ES-I3 (cell line): ENCODE data around the gene PLPP7.
"Not testable (repeated sequence)": the region's sequence is repeated elsewhere in the genome, so short reads cannot be mapped to it uniquely, and the experiment has no call there.

Experiments used
- H3K36me3 ChIP-seq: 2 replicates; pipeline ENCODE4 v1.6.1; 2013; ENCODE audit warnings: mild to moderate bottlenecking, low read length, control low read depth, moderate library complexity; ENCODE audit not compliant: insufficient read depth
- H3K4me1 ChIP-seq: 2 replicates; pipeline ENCODE4 v1.6.1; 2013; ENCODE audit warnings: mild to moderate bottlenecking, control low read depth, low read length; ENCODE audit not compliant: insufficient read depth
- H3K9ac ChIP-seq: 2 replicates; pipeline ENCODE4 v1.6.1; 2013; ENCODE audit warnings: low read depth, mild to moderate bottlenecking, low read length, moderate library complexity
- H3K9me3 ChIP-seq: 2 replicates; pipeline ENCODE4 v1.6.1; 2013; ENCODE audit warnings: mild to moderate bottlenecking, low read length, moderate library complexity; ENCODE audit not compliant: control insufficient read depth, insufficient read depth

PLPP7 gene

GRCh38 chr9:131259916-131260597 is 29.5 kb upstream of the PLPP7 start:
- H3K36me3 ChIP-seq, result no peaks in the 10 kb centered on the region
- no peak overlapping the region for H3K9ac ChIP-seq
- H3K4me1 ChIP-seq, result peaks cover 11% of the 10 kb centered on the region; the same call in 1 of the 2 replicates

GRCh38 chr9:131260751-131261452 is 28.6 kb upstream of the PLPP7 start:
- Histone ChIP-seq H3K4me1 (peaks cover 9% of the 10 kb centered on the region; the same call in 1 of the 2 replicates), H3K36me3 (no peaks in the 10 kb centered on the region), H3K9ac (no peak overlapping the region), H3K9me3 (no peaks in the 10 kb centered on the region)

More at GRCh38 chr9:131259916-131260597, 29.5 kb upstream of the PLPP7 start:
- no peaks in the 10 kb centered on the region for H3K9me3 ChIP-seq

- H3K9me3 ChIP-seq, result no peaks in the 10 kb centered on the region
- H3K36me3 ChIP-seq, result no peaks in the 10 kb centered on the region
- no peak overlapping the region for H3K9ac ChIP-seq
- no peaks in the 10 kb centered on the region for H3K4me1 ChIP-seq
Measured at GRCh38 chr9:131262327-131263032, 27.0 kb upstream of the PLPP7 start.

DNA sequence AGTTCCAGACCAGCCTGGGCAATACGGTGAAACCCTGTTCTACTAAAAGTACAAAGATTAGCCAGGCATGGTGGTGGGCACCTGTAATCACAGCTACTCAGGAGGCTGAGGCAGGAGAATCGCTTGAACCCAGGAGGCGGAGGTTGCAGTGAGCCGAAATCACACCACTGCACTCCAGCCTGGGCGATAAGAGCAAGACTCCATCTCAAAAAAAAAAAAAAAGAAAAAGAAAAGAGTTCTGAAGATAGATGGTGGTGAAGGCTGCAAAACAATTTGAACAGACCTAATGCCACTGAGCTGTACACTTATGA is 26.5 kb upstream of the PLPP7 start:
- H3K36me3 ChIP-seq, H3K4me1 ChIP-seq, H3K9me3 ChIP-seq, H3K9ac ChIP-seq: not testable (repeated sequence)

- H3K36me3 ChIP-seq, result no peaks in the 10 kb centered on the region
- H3K4me1 ChIP-seq, result no peaks in the 10 kb centered on the region
- no peak overlapping the region for H3K9ac ChIP-seq
- H3K9me3 ChIP-seq, result no peaks in the 10 kb centered on the region
Measured at GRCh38 chr9:131263701-131264100, 25.8 kb upstream of the PLPP7 start.

DNA sequence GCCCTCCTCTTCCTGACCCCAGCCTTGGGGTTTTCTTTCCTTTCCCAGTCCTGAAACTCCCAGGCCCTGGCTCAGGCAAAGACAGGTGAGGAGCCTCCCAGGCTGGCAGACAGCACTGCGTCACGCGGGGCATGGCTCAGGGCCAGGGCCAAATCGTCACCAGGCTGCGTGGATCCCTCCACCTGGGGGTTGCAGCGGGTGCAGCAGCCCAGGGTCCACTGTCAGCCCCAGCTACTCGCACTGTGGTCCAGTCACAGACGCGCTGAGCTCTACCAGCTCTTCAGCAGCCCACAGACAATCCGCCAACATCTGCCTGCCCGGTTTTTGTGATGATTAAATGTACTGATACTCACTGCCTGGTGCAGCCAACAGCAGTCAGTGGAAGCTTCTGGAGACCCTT is 25.3 kb upstream of the PLPP7 start:
- Histone ChIP-seq H3K9ac (no peak overlapping the region), H3K4me1 (no peaks in the 10 kb centered on the region), H3K9me3 (no peaks in the 10 kb centered on the region), H3K36me3 (no peaks in the 10 kb centered on the region)

DNA sequence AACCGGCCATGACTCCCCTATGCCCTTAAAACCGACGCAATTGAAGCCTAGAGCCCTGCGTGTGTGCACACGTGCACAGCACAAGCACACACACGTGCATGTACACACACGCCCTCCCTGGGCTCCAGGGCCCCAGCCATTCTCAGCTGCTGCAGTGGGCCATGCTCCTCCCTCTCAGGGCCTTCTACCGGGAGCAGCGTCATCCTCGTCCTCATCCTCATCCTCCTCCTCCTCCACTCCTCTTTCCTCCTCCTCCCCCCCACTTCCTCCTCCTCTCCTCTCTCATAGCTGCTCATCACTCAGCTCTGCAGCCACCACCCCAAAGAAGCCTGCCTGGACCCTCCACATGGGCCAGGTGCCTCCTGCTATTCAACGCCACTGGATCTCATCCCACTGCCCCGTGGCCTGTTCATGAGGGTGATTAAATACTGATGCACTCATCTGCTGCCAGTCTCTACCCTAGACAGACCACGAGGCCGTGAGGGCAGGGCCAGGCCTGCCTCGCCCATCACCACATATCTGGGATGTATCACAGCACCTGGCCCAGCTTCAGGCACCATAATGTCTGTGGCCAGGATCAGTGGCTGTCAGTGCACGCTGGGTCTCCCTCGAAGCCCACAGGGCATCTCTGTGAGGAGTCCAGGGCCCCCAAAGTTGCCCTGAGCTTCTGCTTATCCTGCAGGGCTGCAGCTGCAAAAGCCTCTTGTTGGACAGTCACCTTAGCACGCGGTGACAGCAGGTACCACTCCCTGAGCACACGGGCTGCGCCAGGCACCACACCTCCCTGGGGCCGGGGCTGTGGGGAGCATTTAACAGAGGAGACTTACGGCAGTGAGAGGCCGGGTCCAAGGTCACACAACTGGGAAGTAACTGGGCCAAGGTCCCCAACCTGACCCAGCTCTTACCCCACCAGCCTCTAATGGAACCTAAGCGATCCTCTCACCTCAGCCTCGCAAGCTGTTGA is 23.0 kb upstream of the PLPP7 start:
- Histone ChIP-seq H3K4me1 (peaks cover 4% of the 10 kb centered on the region; the same call in 1 of the 2 replicates), H3K9me3 (no peaks in the 10 kb centered on the region), H3K36me3 (no peaks in the 10 kb centered on the region), H3K9ac (no peak overlapping the region)

DNA sequence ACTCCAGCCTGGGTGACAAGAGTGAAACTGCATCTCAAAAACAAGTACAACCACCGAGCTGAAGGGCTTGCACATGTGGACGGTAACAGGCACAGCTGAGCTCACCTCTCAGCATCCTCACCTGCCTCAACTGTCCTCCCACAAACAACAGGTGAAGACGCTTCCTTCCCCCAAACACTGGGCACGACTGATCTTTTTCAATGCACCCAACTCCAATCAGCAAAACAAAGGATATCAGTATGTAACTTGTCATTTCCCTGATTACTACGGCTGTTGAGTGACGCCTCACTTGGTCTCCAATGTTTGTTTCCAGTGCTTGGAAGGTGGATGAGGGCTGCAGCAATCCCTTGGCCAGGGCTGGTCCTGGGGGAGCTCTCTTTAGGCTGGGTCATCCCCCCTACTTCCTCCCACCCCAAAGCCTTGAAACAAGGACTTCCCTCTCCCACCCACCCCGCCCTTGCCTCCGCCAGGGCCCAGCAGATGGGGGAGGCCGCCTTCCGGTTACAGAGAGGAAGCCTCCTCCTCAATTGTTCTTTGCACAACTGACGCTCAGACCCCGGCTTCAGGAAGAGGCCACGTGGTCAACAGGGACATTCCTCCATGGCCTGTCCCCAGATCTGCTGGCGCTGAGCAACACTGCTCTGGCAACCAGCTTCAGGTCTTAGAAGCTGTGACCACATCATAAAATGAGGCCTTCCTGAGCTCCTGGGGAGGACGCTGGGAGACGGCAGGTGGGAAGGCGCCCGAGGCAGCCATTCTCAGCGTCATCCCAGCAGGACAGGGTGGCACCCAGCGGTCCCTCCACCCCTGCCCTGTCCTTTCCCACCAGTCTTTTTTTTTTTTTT is 19.1 kb upstream of the PLPP7 start:
- Histone ChIP-seq H3K9me3 (no peaks in the 10 kb centered on the region), H3K36me3 (no peaks in the 10 kb centered on the region), H3K4me1 (peaks cover 18% of the 10 kb centered on the region), H3K9ac (no peak overlapping the region)

DNA sequence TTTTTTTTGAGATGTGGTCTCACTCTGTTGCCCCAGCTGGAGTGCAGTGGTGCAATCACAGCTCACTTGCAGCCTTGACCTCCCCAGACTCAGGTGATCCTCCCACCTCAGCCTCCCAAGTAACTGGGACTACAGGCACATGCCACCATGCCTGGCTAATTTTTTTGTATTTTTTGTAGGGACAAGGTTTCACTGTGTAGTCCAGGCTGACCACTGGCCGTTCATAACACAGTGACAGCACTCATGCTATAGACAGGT is 18.6 kb upstream of the PLPP7 start:
- H3K36me3 ChIP-seq, H3K9ac ChIP-seq: not testable (repeated sequence)
- peaks cover 23% of the 10 kb centered on the region for H3K4me1 ChIP-seq

GRCh38 chr9:131271506-131271931 is 18.0 kb upstream of the PLPP7 start:
- H3K9ac ChIP-seq, result no peak overlapping the region
- H3K4me1 ChIP-seq, result peaks cover 24% of the 10 kb centered on the region

More for the DNA sequence above, 18.6 kb upstream of the PLPP7 start:
- H3K9me3 ChIP-seq, result not testable (repeated sequence)

GRCh38 chr9:131272212-131272611 is 17.3 kb upstream of the PLPP7 start:
- Histone ChIP-seq H3K36me3 (no peaks in the 10 kb centered on the region), H3K4me1 (peaks cover 24% of the 10 kb centered on the region), H3K9me3 (no peaks in the 10 kb centered on the region), H3K9ac (no peak overlapping the region)

More at GRCh38 chr9:131271506-131271931, 18.0 kb upstream of the PLPP7 start:
- no peaks in the 10 kb centered on the region for H3K9me3 ChIP-seq
- no peaks in the 10 kb centered on the region for H3K36me3 ChIP-seq

DNA sequence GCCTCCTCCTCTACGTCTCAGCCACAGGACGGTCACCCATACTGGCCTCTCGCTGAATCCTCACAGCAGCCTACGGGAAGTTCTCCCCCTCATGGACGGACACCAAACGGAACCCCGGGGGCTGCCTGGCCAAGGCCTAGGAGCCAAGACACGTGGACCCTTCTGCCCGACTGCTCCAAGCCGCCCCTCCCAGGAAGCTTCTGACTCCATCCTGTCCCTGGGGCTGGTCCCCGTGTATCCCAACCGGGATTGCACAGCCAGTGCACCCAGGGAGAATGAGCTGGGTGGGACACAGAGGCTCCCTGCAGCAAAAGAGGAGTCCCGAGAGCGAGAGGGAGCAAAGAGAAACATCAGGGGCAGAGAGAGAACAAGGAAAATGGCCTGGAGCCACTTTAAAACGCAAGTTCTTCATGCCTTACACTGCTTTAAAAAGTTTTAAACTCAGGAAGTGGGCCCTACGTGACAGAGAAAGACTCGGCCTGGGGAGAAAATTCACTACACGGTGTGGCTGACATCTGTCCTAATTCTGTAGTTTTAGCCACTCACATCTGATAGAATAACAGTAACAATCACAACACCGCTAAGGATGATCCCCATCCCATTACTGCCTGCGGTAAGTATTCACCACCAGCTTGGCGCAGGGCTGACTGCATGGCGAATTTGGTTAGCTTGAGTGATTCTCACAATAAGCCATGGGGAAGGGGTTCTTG is 16.2 kb upstream of the PLPP7 start:
- peaks cover 24% of the 10 kb centered on the region for H3K4me1 ChIP-seq
- no peak overlapping the region for H3K9ac ChIP-seq
- H3K9me3 ChIP-seq, result no peaks in the 10 kb centered on the region
- no peaks in the 10 kb centered on the region for H3K36me3 ChIP-seq
